Upper lobe of right lung (tissue), 1 donor: Measurements from ENCODE around the gene ERG. TPM values are rescaled to one million over a fixed set of nuclear protein-coding genes. Genes with fewer than 3 reads are reported as not detected.
A peak's percentile ranks its signal among the peaks of the same experiment; 100 is the strongest.

Source experiments
- ATAC-seq: fragments of 200-7000 bp; cut with Tn5 transposase; one replicate; pipeline ENCODE4 v1.9.1; 2020; ENCODE audit warnings: mild to moderate bottlenecking, moderate library complexity
- DNase-seq: peaks from one replicate; pipeline ENCODE4 v3.0.0-alpha.2; 2020
- H3K27ac ChIP-seq: fragments of 200-600 bp; one replicate; pipeline ENCODE4 v1.8.0; 2022
- H3K27me3 ChIP-seq: fragments of 200-600 bp; one replicate; pipeline ENCODE4 v1.8.0; 2022; ENCODE audit warnings: mild to moderate bottlenecking
- H3K36me3 ChIP-seq: fragments of 200-600 bp; one replicate; pipeline ENCODE4 v1.8.0; 2022
- H3K4me1 ChIP-seq: fragments of 200-600 bp; one replicate; pipeline ENCODE4 v1.8.0; 2022
- H3K4me3 ChIP-seq: fragments of 200-600 bp; one replicate; pipeline ENCODE4 v1.8.0; 2022; ENCODE audit warnings: mild to moderate bottlenecking
- H3K9me3 ChIP-seq: fragments of 200-600 bp; one replicate; pipeline ENCODE4 v1.8.0; 2022
- CTCF ChIP-seq: fragments of 200-600 bp; IDR thresholded peaks from one replicate; pipeline ENCODE4 v1.8.0; 2022; ENCODE audit warnings: antibody characterized with exemption
- intact Hi-C: fragments of 100-400 bp; cut with DNase I; formaldehyde crosslinking; loops from one replicate; pipeline ENCODE4 v1.11.0; 2022
- total RNA-seq: library from RNA; stranded (reverse); fragmentation: NEBNext Ultra II Directional; extraction: Animal tissue kit (Norgen Biotek cat#: 25700); gene quantifications from one replicate; pipeline ENCODE4 v1.2.1, GENCODE V29; 2021
- donor health status: DM: no; HTN: yes; CAD: no; lungs with severe emphysema.

ERG gene
- total RNA-seq, 1 donor from 2014 or later = 36.7 TPM

GRCh38 chr21:38385427-38386175 is 112.7 kb downstream of the ERG start:
- peaks cover 10% of the 10 kb centered on the region for H3K4me1 ChIP-seq
- TF ChIP-seq CTCF = no peak
- no peak for DNase-seq
- no peak overlapping the region for H3K4me3 ChIP-seq
- no peaks in the 10 kb centered on the region for H3K36me3 ChIP-seq
- H3K27ac ChIP-seq = no peak overlapping the region
- no peak for ATAC-seq
- H3K27me3 ChIP-seq = no peaks in the 10 kb centered on the region
- intact Hi-C loops = no loop called here
- H3K9me3 ChIP-seq = no peaks in the 10 kb centered on the region

- no peaks in the 10 kb centered on the region for H3K36me3 ChIP-seq
- TF ChIP-seq CTCF = no peak
- no peaks in the 10 kb centered on the region for H3K9me3 ChIP-seq
- ATAC-seq (peak; percentile 47), DNase-seq (no peak)
- no peak overlapping the region for H3K27ac ChIP-seq
- H3K4me1 ChIP-seq = peaks cover 10% of the 10 kb centered on the region
- no peak overlapping the region for H3K4me3 ChIP-seq
- intact Hi-C loops = no loop called here
- H3K27me3 ChIP-seq = no peaks in the 10 kb centered on the region
These were observed 113.4 kb downstream of the ERG start for GRCh38 chr21:38384675-38385426.

DNA sequence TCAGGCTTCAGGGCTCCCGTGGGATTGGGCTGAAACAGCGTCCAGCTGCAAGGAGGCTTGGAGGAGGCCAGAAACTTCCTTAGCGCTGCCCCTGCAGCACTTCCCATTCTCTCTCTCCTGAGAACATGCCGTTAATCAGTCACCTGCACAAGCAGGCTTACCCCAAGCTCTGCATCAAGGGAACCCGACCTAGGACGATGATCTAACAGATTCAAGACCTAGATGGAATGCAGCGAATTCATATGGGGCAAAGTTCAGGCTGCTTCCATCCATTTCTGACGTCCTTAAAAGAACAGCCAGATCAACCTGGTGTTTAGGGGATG is 114.1 kb downstream of the ERG start:
- no peak for DNase-seq
- H3K9me3 ChIP-seq = no peaks in the 10 kb centered on the region
- H3K4me3 ChIP-seq = no peak overlapping the region

GRCh38 chr21:38383411-38384237 is 114.7 kb downstream of the ERG start:
- intact Hi-C loops = no loop called here
- TF ChIP-seq CTCF = no peak
- Histone ChIP-seq H3K9me3 (no peaks in the 10 kb centered on the region), H3K4me3 (no peak overlapping the region), H3K27me3 (no peaks in the 10 kb centered on the region), H3K36me3 (no peaks in the 10 kb centered on the region), H3K27ac (no peak overlapping the region), H3K4me1 (peaks cover 10% of the 10 kb centered on the region)
- DNase-seq (no peak), ATAC-seq (peak; percentile 28)

More for the DNA sequence above, 114.1 kb downstream of the ERG start:
- Histone ChIP-seq H3K27me3 (no peaks in the 10 kb centered on the region), H3K36me3 (no peaks in the 10 kb centered on the region), H3K4me1 (peaks cover 10% of the 10 kb centered on the region), H3K27ac (no peak overlapping the region)
- TF ChIP-seq CTCF = no peak
- intact Hi-C loops = no loop called here
- peak; percentile 14 for ATAC-seq

- peaks cover 10% of the 10 kb centered on the region for H3K4me1 ChIP-seq
- no peak for ATAC-seq
- no peak overlapping the region for H3K4me3 ChIP-seq
- no peak overlapping the region for H3K27ac ChIP-seq
- intact Hi-C loops = no loop called here
- no peaks in the 10 kb centered on the region for H3K36me3 ChIP-seq
- TF ChIP-seq CTCF = no peak
- DNase-seq = no peak
- H3K27me3 ChIP-seq = no peaks in the 10 kb centered on the region
- H3K9me3 ChIP-seq = no peaks in the 10 kb centered on the region
These were observed 117.7 kb downstream of the ERG start for GRCh38 chr21:38380481-38381137.
